Measurements from ENCODE around the gene C13orf46.
A peak's percentile ranks its signal among the peaks of the same experiment; 100 is the strongest.

C13orf46 gene

GRCh38 chr13:113938716-113939115 is 35.2 kb downstream of the C13orf46 start:
- no peak for DNase-seq (ENCODE audit: low read depth in 2 of 2)

GRCh38 chr13:113938246-113938645 is 35.6 kb downstream of the C13orf46 start:
- no peak for DNase-seq (ENCODE audit: low read depth in 2 of 2)

GRCh38 chr13:113937527-113938180 is 36.2 kb downstream of the C13orf46 start:
- no peak for DNase-seq (ENCODE audit: low read depth in 2 of 2)

- no peak for DNase-seq (ENCODE audit: low read depth in 2 of 2)
Observed at GRCh38 chr13:113937073-113937472, 36.8 kb downstream of the C13orf46 start.

GRCh38 chr13:113936166-113936965 is 37.5 kb downstream of the C13orf46 start:
- no peak for DNase-seq (ENCODE audit: low read depth in 2 of 2)

GRCh38 chr13:113935001-113935844 is 38.7 kb downstream of the C13orf46 start:
- no peak for DNase-seq (ENCODE audit: low read depth in 2 of 2)

GRCh38 chr13:113934576-113934975 is 39.3 kb downstream of the C13orf46 start:
- DNase-seq (ENCODE audit: low read depth in 2 of 2) = no peak

- no peak for DNase-seq (ENCODE audit: low read depth in 2 of 2)
Observed at GRCh38 chr13:113933901-113934300, 40.0 kb downstream of the C13orf46 start.

GRCh38 chr13:113931841-113932459 is 41.9 kb downstream of the C13orf46 start:
- DNase-seq (ENCODE audit: low read depth in 2 of 2) = no peak

- DNase-seq (ENCODE audit: low read depth in 2 of 2) = peak in 1 of 2 donors; percentile 49
Observed at GRCh38 chr13:113930671-113931637, 42.9 kb downstream of the C13orf46 start.

- DNase-seq (ENCODE audit: low read depth in 2 of 2) = no peak
Observed at GRCh38 chr13:113929628-113930615, 44.0 kb downstream of the C13orf46 start.

- DNase-seq (ENCODE audit: low read depth in 2 of 2) = no peak
Observed at GRCh38 chr13:113928685-113929627, 44.9 kb downstream of the C13orf46 start.

- DNase-seq (ENCODE audit: low read depth in 2 of 2) = no peak
Observed at GRCh38 chr13:113927661-113928581, 46.0 kb downstream of the C13orf46 start.

- DNase-seq (ENCODE audit: low read depth in 2 of 2) = no peak
Observed at GRCh38 chr13:113926951-113927660, 46.8 kb downstream of the C13orf46 start.

GRCh38 chr13:113926301-113926761 is 47.5 kb downstream of the C13orf46 start:
- no peak for DNase-seq (ENCODE audit: low read depth in 2 of 2)

- no peak for DNase-seq (ENCODE audit: low read depth in 2 of 2)
Observed at GRCh38 chr13:113924184-113924901, 49.5 kb downstream of the C13orf46 start.

Measured in activated CD8-positive, alpha-beta memory T cell treated with anti-CD3 and anti-CD28 coated beads for 4 hours (primary cell).